ENCODE data around the gene FOXJ2.
A peak's percentile ranks its signal among the peaks of the same experiment; 100 is the strongest.
"Not testable (repeated sequence)": the region's sequence is repeated elsewhere in the genome, so short reads cannot be mapped to it uniquely, and the experiment has no call there.

Gene FOXJ2

DNA sequence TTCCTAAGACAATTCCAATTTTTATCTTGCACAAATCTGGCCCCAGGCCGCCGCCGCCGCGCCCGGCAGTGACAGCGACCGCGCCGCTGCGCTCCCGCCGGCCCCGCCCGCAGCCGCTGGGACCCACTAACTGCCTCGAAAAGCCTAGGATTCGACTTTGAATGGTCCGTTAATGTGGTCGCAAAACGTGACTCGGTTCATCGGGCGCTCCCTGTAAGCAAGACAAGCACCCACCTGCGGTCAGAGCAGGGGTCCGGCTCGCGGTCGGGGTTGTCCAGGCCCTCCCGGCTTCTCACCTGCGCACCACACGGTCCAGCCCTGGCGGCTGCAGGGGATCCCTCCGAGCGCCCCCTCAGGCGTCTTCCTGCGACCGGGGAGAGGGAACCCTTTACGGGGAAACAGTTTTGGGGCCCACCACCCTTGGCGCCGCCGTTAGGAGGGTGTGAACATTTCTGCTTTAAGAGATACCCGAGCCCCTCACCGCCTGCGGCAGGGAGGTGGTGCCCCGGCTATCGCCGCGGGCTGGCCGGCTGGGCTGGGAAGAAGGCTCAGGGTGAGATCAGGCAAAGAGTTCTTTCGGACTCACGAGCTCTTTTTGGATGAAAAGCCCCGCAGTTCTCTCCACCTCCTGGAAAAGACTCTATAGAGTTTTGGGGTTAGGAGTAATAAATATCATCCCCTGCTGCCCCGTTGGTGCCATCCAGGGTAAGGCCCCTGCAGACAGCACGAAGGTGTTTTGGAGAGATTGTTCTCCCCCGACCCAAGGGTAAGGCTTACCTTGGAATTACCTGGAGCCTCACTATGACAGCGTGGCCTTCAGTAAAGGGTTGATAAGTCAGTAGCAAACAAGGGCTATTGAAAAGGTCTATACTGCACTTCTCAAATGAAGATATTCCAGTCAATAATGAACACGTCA, 13.6 kb upstream of the FOXJ2 start:
- peak; percentile 26 for DNase-seq (ENCODE audit: low read depth, low spot score)
- in situ Hi-C loops (cut with HindIII; ENCODE audit: low sequenced_read_pairs), result no loop called here

DNA sequence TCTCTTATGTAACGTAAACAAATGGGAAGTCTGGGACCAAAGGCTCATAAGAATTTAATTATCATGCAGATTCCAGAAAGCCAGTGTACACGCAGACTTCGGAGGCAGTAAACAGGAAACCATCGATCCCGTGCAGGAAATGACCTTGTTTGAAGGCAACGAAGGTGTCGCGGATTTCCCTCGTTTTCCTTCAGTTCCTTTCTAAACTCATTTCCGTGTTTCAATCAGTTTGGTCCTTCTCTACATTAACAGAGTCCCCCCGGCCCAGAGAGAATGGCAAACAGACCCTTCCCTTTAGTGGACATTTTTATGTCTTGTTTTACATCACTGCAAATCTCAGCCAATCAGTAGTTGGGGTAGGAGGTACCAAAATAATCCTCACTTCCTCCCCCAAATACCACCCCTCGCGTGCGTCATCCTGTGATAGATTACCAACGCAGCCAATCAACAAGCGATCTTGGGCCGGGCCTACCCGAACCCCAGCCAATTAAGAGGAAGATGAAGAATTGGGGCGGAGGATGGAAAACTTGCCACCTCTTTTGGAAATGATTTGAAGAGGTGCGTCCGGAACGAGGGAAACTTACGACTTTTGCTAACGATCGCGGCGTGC, 6.1 kb upstream of the FOXJ2 start:
- H3K4me3 ChIP-seq (ENCODE audit: low read depth, low read length), result peak overlapping the region; percentile 80
- DNase-seq (ENCODE audit: low read depth, low spot score), result peak; percentile 99
- in situ Hi-C loops (cut with HindIII; ENCODE audit: low sequenced_read_pairs), result no loop called here
- TF ChIP-seq, protein P1, sequence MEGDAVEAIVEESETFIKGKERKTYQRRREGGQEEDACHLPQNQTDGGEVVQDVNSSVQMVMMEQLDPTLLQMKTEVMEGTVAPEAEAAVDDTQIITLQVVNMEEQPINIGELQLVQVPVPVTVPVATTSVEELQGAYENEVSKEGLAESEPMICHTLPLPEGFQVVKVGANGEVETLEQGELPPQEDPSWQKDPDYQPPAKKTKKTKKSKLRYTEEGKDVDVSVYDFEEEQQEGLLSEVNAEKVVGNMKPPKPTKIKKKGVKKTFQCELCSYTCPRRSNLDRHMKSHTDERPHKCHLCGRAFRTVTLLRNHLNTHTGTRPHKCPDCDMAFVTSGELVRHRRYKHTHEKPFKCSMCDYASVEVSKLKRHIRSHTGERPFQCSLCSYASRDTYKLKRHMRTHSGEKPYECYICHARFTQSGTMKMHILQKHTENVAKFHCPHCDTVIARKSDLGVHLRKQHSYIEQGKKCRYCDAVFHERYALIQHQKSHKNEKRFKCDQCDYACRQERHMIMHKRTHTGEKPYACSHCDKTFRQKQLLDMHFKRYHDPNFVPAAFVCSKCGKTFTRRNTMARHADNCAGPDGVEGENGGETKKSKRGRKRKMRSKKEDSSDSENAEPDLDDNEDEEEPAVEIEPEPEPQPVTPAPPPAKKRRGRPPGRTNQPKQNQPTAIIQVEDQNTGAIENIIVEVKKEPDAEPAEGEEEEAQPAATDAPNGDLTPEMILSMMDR (IDR thresholded peaks at IDR 0.05; ENCODE audit: low read depth, low read length), result no peak

More for the DNA sequence above, 13.6 kb upstream of the FOXJ2 start:
- TF ChIP-seq, protein P1 (IDR thresholded peaks at IDR 0.05; ENCODE audit: low read depth, low read length), result no peak
- peak overlapping the region; percentile 35 for H3K4me3 ChIP-seq (ENCODE audit: low read depth, low read length)

DNA sequence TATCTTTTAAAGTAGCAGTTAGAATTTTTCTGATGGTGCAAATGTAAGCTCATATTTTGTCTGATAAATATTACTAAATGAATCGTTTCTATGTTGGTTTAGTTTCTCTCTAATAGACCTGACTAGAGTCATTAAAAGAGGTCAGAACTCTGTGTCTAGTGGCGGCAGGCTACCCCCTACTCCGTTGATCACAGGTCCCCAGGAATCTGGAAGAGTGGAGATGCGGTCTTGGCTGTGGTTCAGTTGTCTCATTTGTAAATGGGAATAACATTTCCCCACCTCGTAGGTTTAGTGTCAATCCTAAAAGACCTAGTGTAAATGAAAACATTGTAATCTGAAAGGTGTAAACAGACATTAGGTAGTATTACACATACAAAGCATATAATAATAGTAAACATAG, 4.7 kb upstream of the FOXJ2 start:
- TF ChIP-seq, protein P1 (IDR thresholded peaks at IDR 0.05; ENCODE audit: low read depth, low read length), result no peak
- no peak overlapping the region for H3K4me3 ChIP-seq (ENCODE audit: low read depth, low read length)
- in situ Hi-C loops (cut with HindIII; ENCODE audit: low sequenced_read_pairs), result no loop called here
- no peak for DNase-seq (ENCODE audit: low read depth, low spot score)

DNA sequence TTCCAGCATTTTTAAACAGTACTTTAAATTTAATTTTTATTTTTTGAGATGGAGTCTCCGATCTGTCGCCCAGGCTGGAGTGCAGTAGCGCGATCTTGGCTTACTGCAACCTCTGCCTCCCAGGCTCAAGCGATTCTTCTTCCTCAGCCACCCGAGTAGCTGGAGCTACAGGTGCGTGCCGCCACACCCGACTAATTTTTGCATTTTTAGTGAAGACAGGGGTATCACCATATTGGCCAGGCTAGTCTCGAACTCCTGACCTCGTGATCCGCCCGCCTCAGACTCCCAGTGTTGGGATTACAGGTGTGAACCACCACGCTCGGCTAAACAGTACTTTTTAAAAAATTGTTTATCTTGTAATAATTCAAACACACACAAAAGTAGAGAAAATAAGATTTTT, 4.2 kb upstream of the FOXJ2 start:
- DNase-seq (ENCODE audit: low read depth, low spot score), result no peak
- TF ChIP-seq, protein P1 (IDR thresholded peaks at IDR 0.05; ENCODE audit: low read depth, low read length), result no peak
- H3K4me3 ChIP-seq (ENCODE audit: low read depth, low read length), result no peak overlapping the region
- in situ Hi-C loops (cut with HindIII; ENCODE audit: low sequenced_read_pairs), result no loop called here

DNA sequence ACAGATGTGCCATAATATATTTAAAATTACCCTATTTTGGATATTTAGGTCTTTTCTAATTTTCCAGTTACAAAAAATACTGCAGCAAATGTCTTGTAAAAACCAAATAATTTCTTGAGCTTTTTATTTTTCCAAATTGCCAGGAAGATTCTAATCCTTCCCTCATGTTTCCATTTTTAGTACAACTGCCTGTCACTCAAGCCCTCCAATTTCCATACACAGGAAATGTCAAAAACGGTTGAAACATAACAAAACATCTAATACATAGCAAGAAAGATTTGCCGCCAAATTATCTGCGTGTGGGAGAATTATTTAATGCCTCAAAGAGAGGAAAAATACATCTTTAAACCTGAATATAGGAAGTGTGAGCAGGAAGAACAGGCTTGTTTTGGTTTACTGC, 2.3 kb upstream of the FOXJ2 start:
- in situ Hi-C loops (cut with HindIII; ENCODE audit: low sequenced_read_pairs), result no loop called here
- no peak for DNase-seq (ENCODE audit: low read depth, low spot score)
- no peak overlapping the region for H3K4me3 ChIP-seq (ENCODE audit: low read depth, low read length)
- TF ChIP-seq, protein P1 (IDR thresholded peaks at IDR 0.05; ENCODE audit: low read depth, low read length), result no peak

DNA sequence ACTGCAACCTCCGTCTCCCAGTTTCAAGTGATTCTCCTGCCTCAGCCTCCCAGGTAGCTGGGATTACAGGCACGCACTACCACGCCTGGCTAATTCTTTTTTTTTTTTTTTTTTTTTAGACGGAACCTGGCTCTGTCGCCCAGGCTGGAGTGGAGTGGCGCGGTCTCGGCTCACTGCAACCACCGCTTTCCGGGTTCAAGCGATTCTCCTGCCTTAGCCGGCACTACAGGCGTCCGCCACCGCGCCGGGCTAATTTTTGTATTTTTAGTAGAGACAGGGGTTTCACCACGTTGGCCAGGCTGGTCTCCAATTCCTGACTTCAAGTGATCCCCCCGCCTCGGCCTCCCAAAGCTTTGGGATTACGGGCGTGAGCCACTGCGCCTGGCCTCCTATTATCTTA, 1.5 kb upstream of the FOXJ2 start:
- in situ Hi-C loops (cut with HindIII; ENCODE audit: low sequenced_read_pairs); H3K4me3 ChIP-seq (ENCODE audit: low read depth, low read length); DNase-seq (ENCODE audit: low read depth, low spot score): not testable (repeated sequence)

DNA sequence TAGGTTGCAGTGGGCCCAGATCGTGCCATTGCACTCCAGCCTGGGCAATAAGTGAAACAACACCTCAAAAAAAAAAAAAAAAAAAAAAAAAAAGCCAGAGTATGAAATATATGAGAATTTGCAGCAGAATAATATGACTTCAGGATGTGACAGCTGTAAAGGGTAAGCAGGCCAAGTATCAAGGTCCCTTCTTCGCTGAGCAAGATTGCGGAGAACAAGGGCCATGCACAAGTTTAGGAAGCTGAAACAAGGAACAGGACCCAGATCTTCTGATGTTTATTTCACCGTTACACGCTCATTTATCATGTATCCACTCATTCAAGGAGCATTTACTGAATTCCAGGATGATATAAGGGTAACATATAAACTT, 659 bp upstream of the FOXJ2 start:
- TF ChIP-seq, protein P1 (IDR thresholded peaks at IDR 0.05; ENCODE audit: low read depth, low read length), result no peak
- in situ Hi-C loops (cut with HindIII; ENCODE audit: low sequenced_read_pairs), result no loop called here
- H3K4me3 ChIP-seq (ENCODE audit: low read depth, low read length), result peak overlapping the region; percentile 93
- no peak for DNase-seq (ENCODE audit: low read depth, low spot score)

Measured in astrocyte of the spinal cord (primary cell).